H9 (cell line): Measurements from ENCODE around the gene ARHGAP10. TPM values are rescaled to one million over a fixed set of nuclear protein-coding genes. Genes with fewer than 3 reads are reported as not detected.
A peak's percentile ranks its signal among the peaks of the same experiment; 100 is the strongest.

Experiments
- DNase-seq: peaks from one replicate; pipeline ENCODE4 v3.0.0-alpha.2; 2017
- H2AFZ ChIP-seq: one replicate; pipeline ENCODE4 v1.6.1; 2013; ENCODE audit warnings: mild to moderate bottlenecking, low read length, control low read depth, moderate library complexity
- H2AK5ac ChIP-seq: 2 replicates; pipeline ENCODE4 v1.6.1; 2013; ENCODE audit warnings: low read length, control low read depth, mixed read lengths; ENCODE audit not compliant: insufficient read length
- H2BK120ac ChIP-seq: one replicate; pipeline ENCODE4 v1.6.1; 2013; ENCODE audit warnings: low read depth, mild to moderate bottlenecking, low read length, control low read depth, inconsistent platforms; ENCODE audit not compliant: poor library complexity, severe bottlenecking
- H2BK12ac ChIP-seq: 2 replicates; pipeline ENCODE4 v1.6.1; 2013; ENCODE audit warnings: low read length, control low read depth, mixed read lengths, low read depth; ENCODE audit not compliant: insufficient read length
- H2BK15ac ChIP-seq: 2 replicates; pipeline ENCODE4 v1.6.1; 2013; ENCODE audit warnings: low read depth, low read length, control low read depth
- H2BK20ac ChIP-seq: one replicate; pipeline ENCODE4 v1.6.1; 2013; ENCODE audit warnings: low read depth, mild to moderate bottlenecking, low read length, control low read depth, inconsistent platforms; ENCODE audit not compliant: poor library complexity, severe bottlenecking
- H2BK5ac ChIP-seq: 2 replicates; pipeline ENCODE4 v1.6.1; 2013; ENCODE audit warnings: low read length, control low read depth, mixed read lengths; ENCODE audit not compliant: insufficient read length
- H3K14ac ChIP-seq: 2 replicates; pipeline ENCODE4 v1.6.1; 2013; ENCODE audit warnings: low read length, control low read depth; ENCODE audit not compliant: insufficient read depth
- H3K18ac ChIP-seq: 2 replicates; pipeline ENCODE4 v1.6.1; 2013; ENCODE audit warnings: low read depth, mild to moderate bottlenecking, mixed read lengths, low read length, control low read depth; ENCODE audit not compliant: insufficient read length
- H3K23ac ChIP-seq: 2 replicates; pipeline ENCODE4 v1.6.1; 2013; ENCODE audit warnings: low read length, control low read depth, mixed read lengths, low read depth; ENCODE audit not compliant: insufficient read length
- H3K23me2 ChIP-seq: 2 replicates; pipeline ENCODE4 v1.6.1; 2013; ENCODE audit warnings: low read depth, mild to moderate bottlenecking, mixed read lengths, low read length, control low read depth; ENCODE audit not compliant: insufficient read length, poor library complexity, severe bottlenecking
- H3K27ac ChIP-seq: 2 replicates; pipeline ENCODE4 v1.5.1; 2013; ENCODE audit warnings: low read length, control low read depth, mixed read lengths, low read depth; ENCODE audit not compliant: insufficient read length
- H3K27me3 ChIP-seq: 2 replicates; pipeline ENCODE4 v1.6.1; 2013; ENCODE audit warnings: low read length, control low read depth, inconsistent platforms; ENCODE audit not compliant: insufficient read depth
- H3K4ac ChIP-seq: 2 replicates; pipeline ENCODE4 v1.6.1; 2013; ENCODE audit warnings: low read depth, mild to moderate bottlenecking, control low read depth, inconsistent platforms, low read length, moderate library complexity
- H3K4me1 ChIP-seq: 2 replicates; pipeline ENCODE4 v1.6.1; 2013; ENCODE audit warnings: low read length, control low read depth, inconsistent platforms; ENCODE audit not compliant: insufficient read depth
- H3K4me2 ChIP-seq: 2 replicates; pipeline ENCODE4 v1.6.1; 2013; ENCODE audit warnings: low read length, control low read depth, mixed read lengths; ENCODE audit not compliant: insufficient read length, insufficient read depth
- H3K56ac ChIP-seq: 2 replicates; pipeline ENCODE4 v1.6.1; 2013; ENCODE audit warnings: low read depth, mild to moderate bottlenecking, mixed read lengths, low read length, control low read depth; ENCODE audit not compliant: insufficient read length
- H3K79me1 ChIP-seq: 2 replicates; pipeline ENCODE4 v1.6.1; 2013; ENCODE audit warnings: low read depth, mild to moderate bottlenecking, moderate library complexity, low read length, control low read depth, inconsistent platforms; ENCODE audit not compliant: insufficient read depth, poor library complexity, severe bottlenecking
- H3K79me2 ChIP-seq: 2 replicates; pipeline ENCODE4 v1.6.1; 2013; ENCODE audit warnings: low read length, control low read depth, inconsistent platforms; ENCODE audit not compliant: insufficient read depth
- H3K9ac ChIP-seq: 2 replicates; pipeline ENCODE4 v1.6.1; 2013; ENCODE audit warnings: low read length, control low read depth, mixed read lengths; ENCODE audit not compliant: insufficient read length; ENCODE audit errors: extremely low read depth
- H3K9me3 ChIP-seq: one replicate; pipeline ENCODE4 v1.6.1; 2013; ENCODE audit warnings: low read depth, low read length, inconsistent platforms; ENCODE audit not compliant: control insufficient read depth
- H3T11ph ChIP-seq: one replicate; pipeline ENCODE4 v1.6.1; 2013; ENCODE audit warnings: mild to moderate bottlenecking, low read length, control low read depth, inconsistent platforms
- H4K20me1 ChIP-seq: one replicate; pipeline ENCODE4 v1.6.1; 2013; ENCODE audit not compliant: control insufficient read depth, insufficient read length, insufficient read depth
- H4K5ac ChIP-seq: 2 replicates; pipeline ENCODE4 v1.6.1; 2013; ENCODE audit warnings: low read depth, mild to moderate bottlenecking, mixed read lengths, low read length, control low read depth; ENCODE audit not compliant: insufficient read length
- H4K8ac ChIP-seq: replicated peaks from 2 replicates; pipeline ENCODE4 v1.6.1; 2013; ENCODE audit warnings: low read length, control low read depth, mixed read lengths, low read depth; ENCODE audit not compliant: insufficient read length
- H4K91ac ChIP-seq: 2 replicates; pipeline ENCODE4 v1.6.1; 2013; ENCODE audit warnings: low read depth, mild to moderate bottlenecking, moderate library complexity, mixed read lengths, low read length, control low read depth; ENCODE audit not compliant: insufficient read length
- H3K27ac Mint-ChIP-seq, 3 experiments: 2 replicates in 2 of 3; 3 replicates in 1 of 3; pipeline ENCODE4 v1.8.0; 2020 to 2021; ENCODE audit warnings: mixed read lengths in 3 of 3, mild to moderate bottlenecking in 1 of 3, moderate library complexity in 1 of 3
- H3K27me3 Mint-ChIP-seq: 2 replicates; pipeline ENCODE4 v1.8.0; 2021; ENCODE audit warnings: low read depth, mild to moderate bottlenecking, moderate library complexity, mixed read lengths
- H3K36me3 Mint-ChIP-seq, 3 experiments: 2 replicates in 2 of 3; 3 replicates in 1 of 3; pipeline ENCODE4 v1.8.0; 2020 to 2021; ENCODE audit warnings: low read depth in 3 of 3, mixed read lengths in 3 of 3; ENCODE audit not compliant: insufficient read depth in 1 of 3
- H3K4me1 Mint-ChIP-seq, 2 experiments: 2 replicates each; pipeline ENCODE4 v1.8.0; 2020; ENCODE audit warnings: mixed read lengths in 2 of 2
- H3K4me3 Mint-ChIP-seq, 2 experiments: 2 replicates in 1 of 2; 3 replicates in 1 of 2; pipeline ENCODE4 v1.8.0; 2020 to 2021; ENCODE audit warnings: mild to moderate bottlenecking in 2 of 2, mixed read lengths in 2 of 2, moderate library complexity in 1 of 2
- H3K9me3 Mint-ChIP-seq, 2 experiments: 2 replicates in 1 of 2; 3 replicates in 1 of 2; pipeline ENCODE4 v1.8.0; 2020; ENCODE audit warnings: mild to moderate bottlenecking in 2 of 2, mixed read lengths in 2 of 2, moderate library complexity in 1 of 2
- CTCF ChIP-seq: fragments of 200-600 bp; sonication (generic); conservative IDR thresholded peaks from 3 replicates; pipeline ENCODE4 v1.8.0; 2021; ENCODE audit warnings: antibody characterized with exemption, mild to moderate bottlenecking
- WGBS: extraction: QIAGEN DNeasy Blood & Tissue Kit; methylation state at CpG from one replicate; pipeline ENCODE4 v1.1.7; 2013; ENCODE audit warnings: missing lambda C conversion rate, low lambda C conversion rate, mixed read lengths; ENCODE audit not compliant: insufficient read length; ENCODE audit errors: extremely low coverage; 5-methylcytosine and 5-hydroxymethylcytosine counted together
- total RNA-seq: library from RNA; stranded (reverse); gene quantifications from 2 replicates; pipeline ENCODE4 v1.2.1, GENCODE V29; 2021

The ARHGAP10 gene
- total RNA-seq, 1 experiment from 2014 or later: 7.8 TPM

- H2BK5ac ChIP-seq: no peak overlapping the region
- no peaks in the 10 kb centered on the region for H3K27me3 ChIP-seq
- Mint-ChIP-seq H3K4me3 (no peak overlapping the region), H3K27me3 (no peaks in the 10 kb centered on the region), H3K4me1 (peaks cover 11 to 14% of the 10 kb centered on the region in 2 experiments), H3K27ac (0 out of 7 replicates have a peak overlapping the region, but pooled peaks of 1 of the 3 experiments have one; percentile 24), H3K9me3 (no peaks in the 10 kb centered on the region), H3K36me3 (no peaks in the 10 kb centered on the region)
- WGBS: no CpG with 5 or more reads among the region's 2 CpGs
- H3K4ac ChIP-seq: no peak overlapping the region
- no peak overlapping the region for H4K8ac ChIP-seq
- no peak overlapping the region for H3K27ac ChIP-seq
- no peaks in the 10 kb centered on the region for H3K23me2 ChIP-seq
- no peak overlapping the region for H2BK12ac ChIP-seq
- no peak overlapping the region for H3T11ph ChIP-seq
- H3K4me2 ChIP-seq: no peak overlapping the region
- H3K9ac ChIP-seq: no peak overlapping the region
- no peaks in the 10 kb centered on the region for H3K9me3 ChIP-seq
- no peaks in the 10 kb centered on the region for H4K20me1 ChIP-seq
- TF ChIP-seq CTCF: no peak
- no peak overlapping the region for H3K18ac ChIP-seq
- H3K79me1 ChIP-seq: no peaks in the 10 kb centered on the region
- no peak overlapping the region for H4K5ac ChIP-seq
- no peak for DNase-seq
- H2BK15ac ChIP-seq: no peak overlapping the region
- no peaks in the 10 kb centered on the region for H3K79me2 ChIP-seq
- no peak overlapping the region for H3K23ac ChIP-seq
- no peak overlapping the region for H2BK20ac ChIP-seq
- H3K4me1 ChIP-seq: no peaks in the 10 kb centered on the region
- H3K56ac ChIP-seq: no peak overlapping the region
- H2BK120ac ChIP-seq: no peak overlapping the region
- no peak overlapping the region for H2AFZ ChIP-seq
- H4K91ac ChIP-seq: no peak overlapping the region
- H2AK5ac ChIP-seq: no peak overlapping the region
- H3K14ac ChIP-seq: no peak overlapping the region
Observed at GRCh38 chr4:147786531-147786930, 54.6 kb downstream of the ARHGAP10 start.
